T-cell (primary cell): ENCODE results near the gene KCNMA1. TPM values are rescaled to one million over a fixed set of nuclear protein-coding genes. Genes with fewer than 3 reads are reported as not detected.
A peak's percentile ranks its signal among the peaks of the same experiment; 100 is the strongest.

Experiments used
- ATAC-seq, 4 experiments: fragments of 200-7000 bp in 3 of 4; fragments of 150-1000 bp in 1 of 4; cut with Tn5 transposase; replicated peaks in 1 of 4; 1 replicate in 3 of 4; 2 replicates in 1 of 4; pipeline ENCODE4 v1.10.0; 2021; ENCODE audit warnings: moderate library complexity in 3 of 4, mild to moderate bottlenecking in 2 of 4, moderate number of reproducible peaks in 1 of 4
- CTCF ChIA-PET, 2 donors: fragments of 300-600 bp; sonication (Branson Sonifier 250); formaldehyde crosslinking; loops; one replicate each; lab custom pipeline; 2022; ENCODE audit warnings: antibody characterized with exemption in 2 of 2; lab: Charles Lee
- POLR2A ChIA-PET, 2 donors: fragments of 300-600 bp; sonication (Branson Sonifier 250); formaldehyde crosslinking; loops; one replicate each; lab custom pipeline; 2022; ENCODE audit warnings: antibody characterized with exemption in 2 of 2; lab: Charles Lee
- DNase-seq, 35 experiments: peaks; one replicate each; pipeline versions ENCODE4 v3.0.0 to v3.0.0-alpha.2; 2013 to 2023
- H3K27ac ChIP-seq: one replicate; pipeline ENCODE4 v1.5.1; 2013; ENCODE audit warnings: low read length
- H3K27me3 ChIP-seq, 2 experiments: replicated peaks in 1 of 2; 1 replicate in 1 of 2; 2 replicates in 1 of 2; pipeline versions ENCODE4 v1.6.1 to v1.7.0; 2013; ENCODE audit warnings: low read length in 1 of 2, mixed read lengths in 1 of 2; ENCODE audit not compliant: control insufficient read depth in 2 of 2, insufficient read depth in 2 of 2; ENCODE audit errors: extremely low read depth in 1 of 2
- H3K36me3 ChIP-seq, 2 donors: 1 replicate in 1 of 2; 2 replicates in 1 of 2; pipeline versions ENCODE4 v1.6.1 to v1.7.0; 2013; ENCODE audit warnings: low read length in 1 of 2; ENCODE audit not compliant: control insufficient read depth in 2 of 2, insufficient read depth in 1 of 2; ENCODE audit errors: extremely low read depth in 1 of 2
- H3K4me1 ChIP-seq, 2 experiments: 1 replicate in 1 of 2; 2 replicates in 1 of 2; pipeline versions ENCODE4 v1.6.1 to v1.7.0; 2013; ENCODE audit warnings: low read length in 2 of 2, mixed read lengths in 1 of 2; ENCODE audit not compliant: insufficient read depth in 2 of 2, control insufficient read depth in 1 of 2; ENCODE audit errors: extremely low read depth in 1 of 2
- H3K4me3 ChIP-seq, 2 donors: 1 replicate in 1 of 2; 2 replicates in 1 of 2; pipeline versions ENCODE4 v1.5.1 to v1.7.0; 2013; ENCODE audit warnings: mild to moderate bottlenecking in 2 of 2, low read length in 1 of 2, moderate library complexity in 1 of 2; ENCODE audit not compliant: control insufficient read depth in 1 of 2; ENCODE audit errors: extremely low read depth in 1 of 2
- H3K9me3 ChIP-seq: 2 replicates; pipeline ENCODE4 v1.7.0; 2013
- H3K27ac Mint-ChIP-seq, 2 donors: one replicate each; pipeline ENCODE4 v1.8.0; 2020 to 2021; ENCODE audit warnings: mild to moderate bottlenecking in 2 of 2, mixed read lengths in 2 of 2
- H3K27me3 Mint-ChIP-seq, 2 donors: one replicate each; pipeline ENCODE4 v1.8.0; 2021 to 2022; ENCODE audit warnings: mixed read lengths in 2 of 2
- H3K36me3 Mint-ChIP-seq: one replicate; pipeline ENCODE4 v1.8.0; 2021; ENCODE audit warnings: mixed read lengths
- H3K4me1 Mint-ChIP-seq, 3 donors: one replicate each; pipeline ENCODE4 v1.8.0; 2020 to 2022; ENCODE audit warnings: mixed read lengths in 3 of 3, mild to moderate bottlenecking in 1 of 3
- H3K4me3 Mint-ChIP-seq, 3 donors: one replicate each; pipeline ENCODE4 v1.8.0; 2020 to 2022; ENCODE audit warnings: mild to moderate bottlenecking in 3 of 3, mixed read lengths in 3 of 3, moderate library complexity in 3 of 3
- H3K9me3 Mint-ChIP-seq, 3 donors: one replicate each; pipeline ENCODE4 v1.8.0; 2020 to 2022; ENCODE audit warnings: mixed read lengths in 3 of 3
- WGBS: methylation state at CpG from one replicate; pipeline ENCODE4 v1.1.5; 2013; ENCODE audit warnings: missing lambda C conversion rate; ENCODE audit not compliant: insufficient coverage; 5-methylcytosine and 5-hydroxymethylcytosine counted together
- total RNA-seq, 35 experiments: library from RNA in 6 of 35; stranded (reverse) in 6 of 35; fragments of 120-200 nt in 1 of 35; gene quantifications; one replicate each; pipeline versions ENCODE4 v1.2.1 to v1.2.4 and lab custom pipeline; 2013 to 2026

The KCNMA1 gene
- total RNA-seq, 5 donors from 2014 or later (not counting 1 experiment from before 2014, with no cell fraction given) = 0.14 to 1.6 (median 0.60) TPM

GRCh38 chr10:76902949-76903348, 734.7 kb downstream of the KCNMA1 start:
- no peaks in the 10 kb centered on the region for H3K36me3 ChIP-seq
- H3K9me3 ChIP-seq = no peaks in the 10 kb centered on the region
- H3K4me1 ChIP-seq = no peaks in the 10 kb centered on the region
- WGBS = 96% methylated on average over 3 of the region's 10 CpGs
- no peak overlapping the region for H3K27ac ChIP-seq
- no peak overlapping the region for H3K4me3 ChIP-seq
- H3K9me3 Mint-ChIP-seq = peaks cover 0 to 6% (median 0%) of the 10 kb centered on the region in 3 donors
- H3K4me1 Mint-ChIP-seq = no peaks in the 10 kb centered on the region
- DNase-seq = peak in 1 of 35 experiments; percentile 3
- no peak overlapping the region for H3K27ac Mint-ChIP-seq
- no peaks in the 10 kb centered on the region for H3K36me3 Mint-ChIP-seq
- H3K27me3 Mint-ChIP-seq = peaks cover 0 to 3% of the 10 kb centered on the region in 2 donors
- ATAC-seq = no peak
- no peaks in the 10 kb centered on the region for H3K27me3 ChIP-seq
- ChIA-PET CTCF (no interaction called here), POLR2A (no interaction called here)
- H3K4me3 Mint-ChIP-seq = no peak overlapping the region

- no peaks in the 10 kb centered on the region for H3K27me3 ChIP-seq
- peaks cover 0 to 3% of the 10 kb centered on the region in 2 donors for H3K27me3 Mint-ChIP-seq
- H3K36me3 Mint-ChIP-seq = no peaks in the 10 kb centered on the region
- ChIA-PET POLR2A (no interaction called here), CTCF (no interaction called here)
- H3K9me3 ChIP-seq = no peaks in the 10 kb centered on the region
- H3K4me1 ChIP-seq = no peaks in the 10 kb centered on the region
- no peak overlapping the region for H3K4me3 ChIP-seq
- DNase-seq = no peak
- peaks cover 0 to 6% (median 0%) of the 10 kb centered on the region in 3 donors for H3K9me3 Mint-ChIP-seq
- H3K36me3 ChIP-seq = no peaks in the 10 kb centered on the region
- H3K4me1 Mint-ChIP-seq = no peaks in the 10 kb centered on the region
- H3K27ac Mint-ChIP-seq = no peak overlapping the region
- no peak overlapping the region for H3K4me3 Mint-ChIP-seq
- 86% methylated on average over 3 of the region's 3 CpGs for WGBS
- no peak for ATAC-seq
- H3K27ac ChIP-seq = no peak overlapping the region
Observed at GRCh38 chr10:76901701-76902100, 735.9 kb downstream of the KCNMA1 start.

GRCh38 chr10:76899490-76899889, 738.1 kb downstream of the KCNMA1 start:
- Mint-ChIP-seq H3K4me3 (no peak overlapping the region), H3K9me3 (peaks cover 7 to 9% (median 8%) of the 10 kb centered on the region in 3 donors), H3K27ac (no peak overlapping the region), H3K4me1 (no peaks in the 10 kb centered on the region), H3K36me3 (peaks cover 2% of the 10 kb centered on the region), H3K27me3 (peaks cover 0 to 6% of the 10 kb centered on the region in 2 donors)
- Histone ChIP-seq H3K36me3 (no peaks in the 10 kb centered on the region), H3K4me1 (no peaks in the 10 kb centered on the region), H3K27me3 (no peaks in the 10 kb centered on the region), H3K27ac (no peak overlapping the region), H3K4me3 (no peak overlapping the region), H3K9me3 (no peaks in the 10 kb centered on the region)
- ATAC-seq (no peak), DNase-seq (no peak)
- POLR2A ChIA-PET = no interaction called here
- CTCF ChIA-PET = no interaction called here

- no peak overlapping the region for H3K4me3 ChIP-seq
- Mint-ChIP-seq H3K9me3 (peaks cover 7 to 9% (median 8%) of the 10 kb centered on the region in 3 donors), H3K4me3 (no peak overlapping the region), H3K36me3 (peaks cover 2% of the 10 kb centered on the region), H3K4me1 (no peaks in the 10 kb centered on the region), H3K27ac (no peak overlapping the region), H3K27me3 (peaks cover 0 to 9% of the 10 kb centered on the region in 2 donors)
- ATAC-seq = no peak
- H3K27ac ChIP-seq = no peak overlapping the region
- no peaks in the 10 kb centered on the region for H3K9me3 ChIP-seq
- H3K27me3 ChIP-seq = no peaks in the 10 kb centered on the region
- H3K36me3 ChIP-seq = no peaks in the 10 kb centered on the region
- DNase-seq = no peak
- ChIA-PET CTCF (no interaction called here), POLR2A (interaction anchor here in 1 of 2 donors (0.6 kb wide), 1 partner anchor 11 kb away, joined by 7 read pairs; no protein-coding TSS in a partner anchor)
- 57% methylated on average over 1 of the region's 5 CpGs for WGBS
- H3K4me1 ChIP-seq = no peaks in the 10 kb centered on the region
Observed at GRCh38 chr10:76892766-76893479, 744.7 kb downstream of the KCNMA1 start.

- no peak for ATAC-seq
- no peak for DNase-seq
- 92% methylated on average over 17 of the region's 19 CpGs for WGBS
- Mint-ChIP-seq H3K4me3 (no peak overlapping the region), H3K36me3 (no peaks in the 10 kb centered on the region), H3K4me1 (peaks cover 2 to 5% (median 4%) of the 10 kb centered on the region in 3 donors), H3K27me3 (peaks cover 0 to 6% of the 10 kb centered on the region in 2 donors), H3K27ac (no peak overlapping the region), H3K9me3 (no peaks in the 10 kb centered on the region)
- Histone ChIP-seq H3K27me3 (no peaks in the 10 kb centered on the region), H3K27ac (no peak overlapping the region), H3K4me1 (no peaks in the 10 kb centered on the region), H3K9me3 (no peaks in the 10 kb centered on the region), H3K36me3 (no peaks in the 10 kb centered on the region), H3K4me3 (no peak overlapping the region)
- ChIA-PET CTCF (no interaction called here), POLR2A (no interaction called here)
Observed at GRCh38 chr10:76887223-76888010, 750.2 kb downstream of the KCNMA1 start.

- POLR2A ChIA-PET = no interaction called here
- DNase-seq = no peak
- CTCF ChIA-PET = no interaction called here
- H3K9me3 ChIP-seq = no peaks in the 10 kb centered on the region
- H3K4me3 ChIP-seq = no peak overlapping the region
- H3K36me3 Mint-ChIP-seq = no peaks in the 10 kb centered on the region
- H3K27me3 Mint-ChIP-seq = peaks cover 0 to 8% of the 10 kb centered on the region in 2 donors
- H3K4me1 Mint-ChIP-seq = peaks cover 6 to 12% (median 7%) of the 10 kb centered on the region in 3 donors
- no peak overlapping the region for H3K27ac ChIP-seq
- no peaks in the 10 kb centered on the region for H3K36me3 ChIP-seq
- no peak overlapping the region for H3K27ac Mint-ChIP-seq
- no peak for ATAC-seq
- no peaks in the 10 kb centered on the region for H3K4me1 ChIP-seq
- no peaks in the 10 kb centered on the region for H3K9me3 Mint-ChIP-seq
- no peak overlapping the region for H3K4me3 Mint-ChIP-seq
- WGBS = no CpG with 5 or more reads among the region's 4 CpGs
- H3K27me3 ChIP-seq = no peaks in the 10 kb centered on the region
Observed at GRCh38 chr10:76885816-76886215, 751.8 kb downstream of the KCNMA1 start.
